A549 (cell line): ENCODE measurements around the gene ADAM12.

Source experiments
- CBX8 ChIP-seq: fragments of 200-600 bp; sonication (generic); IDR thresholded peaks from 2 replicates; pipeline ENCODE4 v1.6.1; 2016
- MAFK ChIP-seq: fragments of 450-650 bp; IDR thresholded peaks from 2 replicates; pipeline ENCODE4 v1.6.1; 2014; ENCODE audit not compliant: partially characterized antibody
- NFE2L2 ChIP-seq: fragments of 150-350 bp; conservative IDR thresholded peaks from 2 replicates; pipeline ENCODE4 v1.6.1; 2014; ENCODE audit warnings: low read length
- TF ChIP-seq, protein P1 (sequence below): fragments of 150-350 bp; IDR thresholded peaks from 2 replicates; pipeline ENCODE4 v1.6.1; 2014; ENCODE audit warnings: low read depth, mild to moderate bottlenecking, low read length
- TF ChIP-seq, protein P2 (sequence below): fragments of >200 bp; sonication (Bioruptor Twin); formaldehyde crosslinking; IDR thresholded peaks from 3 replicates; pipeline ENCODE4 v1.5.1; 2016

DNA sequence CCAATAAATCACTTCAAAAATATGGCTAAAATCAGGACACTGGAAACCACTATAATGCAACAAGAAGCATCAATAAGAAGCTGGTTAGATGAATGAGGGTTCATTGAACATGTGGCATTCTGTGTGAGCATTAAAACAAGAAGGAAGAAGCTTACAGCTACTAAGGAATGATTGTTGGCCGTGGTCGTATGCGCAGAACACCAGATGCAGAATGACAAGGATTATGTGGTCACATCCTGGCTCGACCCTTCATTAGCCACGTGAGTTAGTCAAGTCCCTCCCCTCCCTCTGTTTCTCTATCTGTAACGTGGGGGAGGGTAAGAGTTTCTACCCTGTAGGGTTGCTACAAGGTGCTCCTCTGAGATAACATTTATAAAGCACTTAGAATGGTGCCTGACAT is 174.3 kb downstream of the ADAM12 start:
- TF ChIP-seq, protein P1, sequence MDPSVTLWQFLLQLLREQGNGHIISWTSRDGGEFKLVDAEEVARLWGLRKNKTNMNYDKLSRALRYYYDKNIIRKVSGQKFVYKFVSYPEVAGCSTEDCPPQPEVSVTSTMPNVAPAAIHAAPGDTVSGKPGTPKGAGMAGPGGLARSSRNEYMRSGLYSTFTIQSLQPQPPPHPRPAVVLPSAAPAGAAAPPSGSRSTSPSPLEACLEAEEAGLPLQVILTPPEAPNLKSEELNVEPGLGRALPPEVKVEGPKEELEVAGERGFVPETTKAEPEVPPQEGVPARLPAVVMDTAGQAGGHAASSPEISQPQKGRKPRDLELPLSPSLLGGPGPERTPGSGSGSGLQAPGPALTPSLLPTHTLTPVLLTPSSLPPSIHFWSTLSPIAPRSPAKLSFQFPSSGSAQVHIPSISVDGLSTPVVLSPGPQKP = no peak
- TF ChIP-seq, protein P2, sequence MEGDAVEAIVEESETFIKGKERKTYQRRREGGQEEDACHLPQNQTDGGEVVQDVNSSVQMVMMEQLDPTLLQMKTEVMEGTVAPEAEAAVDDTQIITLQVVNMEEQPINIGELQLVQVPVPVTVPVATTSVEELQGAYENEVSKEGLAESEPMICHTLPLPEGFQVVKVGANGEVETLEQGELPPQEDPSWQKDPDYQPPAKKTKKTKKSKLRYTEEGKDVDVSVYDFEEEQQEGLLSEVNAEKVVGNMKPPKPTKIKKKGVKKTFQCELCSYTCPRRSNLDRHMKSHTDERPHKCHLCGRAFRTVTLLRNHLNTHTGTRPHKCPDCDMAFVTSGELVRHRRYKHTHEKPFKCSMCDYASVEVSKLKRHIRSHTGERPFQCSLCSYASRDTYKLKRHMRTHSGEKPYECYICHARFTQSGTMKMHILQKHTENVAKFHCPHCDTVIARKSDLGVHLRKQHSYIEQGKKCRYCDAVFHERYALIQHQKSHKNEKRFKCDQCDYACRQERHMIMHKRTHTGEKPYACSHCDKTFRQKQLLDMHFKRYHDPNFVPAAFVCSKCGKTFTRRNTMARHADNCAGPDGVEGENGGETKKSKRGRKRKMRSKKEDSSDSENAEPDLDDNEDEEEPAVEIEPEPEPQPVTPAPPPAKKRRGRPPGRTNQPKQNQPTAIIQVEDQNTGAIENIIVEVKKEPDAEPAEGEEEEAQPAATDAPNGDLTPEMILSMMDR = no peak
- no peak for TF ChIP-seq MAFK
- no peak for TF ChIP-seq NFE2L2
- no peak for TF ChIP-seq CBX8
